HG03025 (cell line): ENCODE data around the gene MACROD1.

Source experiments
- ATAC-seq: cut with Tn5 transposase; IDR thresholded peaks from one replicate; pipeline ENCODE4 v1.9.1; 2021; ENCODE audit warnings: mild to moderate bottlenecking, moderate library complexity; ENCODE audit not compliant: unreplicated experiment, low FRiP score

MACROD1 gene

DNA sequence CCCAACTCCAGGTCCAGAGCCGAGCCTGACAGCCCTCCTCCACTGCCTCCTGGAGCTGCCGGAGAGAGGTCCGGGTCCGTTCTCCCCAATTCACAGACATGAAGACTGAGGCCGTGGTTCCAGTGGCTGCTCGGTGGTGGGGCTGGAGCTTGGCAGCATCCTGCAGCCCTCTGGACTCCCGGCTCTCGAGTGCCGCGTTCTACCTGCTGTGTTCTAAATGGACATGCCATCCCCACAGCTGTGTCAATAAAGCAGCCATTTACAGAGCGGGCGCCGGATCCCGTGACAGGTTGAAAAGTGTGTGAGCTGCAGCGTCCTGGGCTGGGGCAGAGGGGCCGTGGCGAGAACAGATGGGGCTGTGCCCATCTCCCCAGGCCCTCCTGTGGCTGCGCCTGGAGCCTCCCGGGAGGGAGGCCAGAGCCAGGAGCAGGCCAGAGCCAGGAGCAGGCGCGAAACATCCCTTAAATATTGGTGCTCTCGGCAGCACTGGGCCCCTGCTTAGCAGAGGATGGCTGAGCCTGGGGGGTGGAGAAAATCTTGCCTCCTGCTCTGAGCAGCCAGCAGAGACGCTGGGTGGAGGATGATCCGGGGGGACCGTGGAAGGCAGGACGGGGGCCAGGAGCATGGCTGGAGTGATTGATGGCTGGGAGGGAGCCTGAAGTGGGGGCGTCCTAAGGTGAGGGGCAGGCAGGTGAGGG lies 84.0 kb downstream of the MACROD1 start:
- no peak for ATAC-seq

- no peak for ATAC-seq
Measured at GRCh38 chr11:64080390-64080789, 85.5 kb downstream of the MACROD1 start.

DNA sequence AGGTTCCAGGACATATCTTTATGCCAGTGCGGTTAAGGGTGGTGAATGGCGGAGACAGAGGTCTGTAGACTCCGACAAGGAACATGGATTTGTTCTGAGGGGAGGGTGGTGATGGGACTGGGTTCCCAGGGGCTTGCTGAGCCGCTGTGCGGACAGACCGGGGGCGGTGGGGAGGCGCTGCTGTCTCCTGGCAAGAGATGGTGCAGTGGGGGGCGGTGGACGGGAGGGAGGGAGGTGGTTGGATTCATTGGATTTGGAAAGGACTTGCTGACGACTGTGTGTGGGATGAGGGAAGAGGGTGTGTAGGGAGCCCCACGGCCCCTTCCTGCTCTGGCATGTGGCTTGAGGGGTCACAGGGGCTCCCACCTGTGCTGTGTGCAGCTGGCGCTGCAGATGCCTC lies 87.0 kb downstream of the MACROD1 start:
- ATAC-seq = no peak

- ATAC-seq = no peak
Measured at GRCh38 chr11:64078284-64078683, 87.6 kb downstream of the MACROD1 start.

GRCh38 chr11:64077607-64078006 lies 88.3 kb downstream of the MACROD1 start:
- ATAC-seq = no peak

DNA sequence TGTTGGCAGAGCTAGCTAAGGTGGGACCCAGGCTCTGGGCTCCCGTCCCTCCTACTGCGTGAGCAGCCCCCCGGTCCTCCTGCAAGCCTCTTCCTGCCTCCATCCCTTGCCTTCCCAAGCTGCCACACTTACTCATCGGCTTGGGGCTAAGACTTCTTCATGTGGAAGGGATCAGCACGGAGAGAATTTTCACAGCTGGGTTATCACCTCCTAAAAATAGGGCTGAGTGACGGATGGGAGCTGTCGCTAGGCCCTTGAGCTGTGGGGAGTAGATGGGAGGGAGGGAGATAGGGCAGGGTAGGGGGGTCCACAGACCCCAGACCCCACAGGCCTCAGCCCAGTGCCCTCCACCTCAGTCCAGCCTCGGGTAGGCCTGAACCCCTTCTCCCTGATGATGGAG lies 89.2 kb downstream of the MACROD1 start:
- no peak for ATAC-seq

DNA sequence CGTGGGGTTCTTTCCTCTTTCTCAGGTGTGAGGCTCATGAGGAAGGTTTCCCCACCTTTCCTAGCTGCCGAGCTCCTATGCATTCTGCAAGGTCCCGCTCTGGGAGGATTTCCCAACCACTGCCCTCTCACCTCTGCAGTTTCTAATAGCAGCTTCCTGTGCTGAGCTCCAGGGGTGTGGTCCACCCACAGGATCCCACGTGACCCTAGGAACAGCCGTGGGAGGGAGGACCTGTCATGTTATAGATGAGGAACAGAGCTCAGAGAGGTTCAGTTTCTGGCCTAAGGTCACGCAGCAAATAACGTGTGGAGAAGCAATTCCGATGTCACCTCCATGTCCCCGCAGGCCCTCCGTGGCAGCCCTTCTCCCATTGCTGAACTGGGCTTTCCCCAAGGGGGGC lies 91.7 kb downstream of the MACROD1 start:
- ATAC-seq = no peak

- no peak for ATAC-seq
Measured at GRCh38 chr11:64073542-64073941, 92.4 kb downstream of the MACROD1 start.

DNA sequence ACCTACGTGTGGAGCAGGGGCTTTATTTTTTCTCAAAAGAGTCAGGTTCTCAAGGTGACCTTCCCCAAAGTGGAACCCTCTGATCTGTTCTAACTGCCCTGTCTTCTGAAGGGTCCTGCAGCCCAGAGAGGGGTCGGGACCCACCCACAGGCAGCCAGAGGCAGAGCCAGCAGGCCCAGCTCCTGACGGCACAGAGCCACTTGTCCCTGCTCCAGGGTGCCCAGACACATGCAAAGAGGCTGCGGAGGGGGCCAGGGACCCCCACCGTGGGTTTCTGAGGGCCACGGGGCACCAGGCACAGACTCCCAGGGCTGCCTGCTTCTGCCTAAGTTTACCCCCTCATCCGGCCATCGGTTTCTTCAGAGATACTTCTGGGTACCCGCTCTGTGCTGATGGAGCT lies 93.0 kb downstream of the MACROD1 start:
- ATAC-seq = no peak

DNA sequence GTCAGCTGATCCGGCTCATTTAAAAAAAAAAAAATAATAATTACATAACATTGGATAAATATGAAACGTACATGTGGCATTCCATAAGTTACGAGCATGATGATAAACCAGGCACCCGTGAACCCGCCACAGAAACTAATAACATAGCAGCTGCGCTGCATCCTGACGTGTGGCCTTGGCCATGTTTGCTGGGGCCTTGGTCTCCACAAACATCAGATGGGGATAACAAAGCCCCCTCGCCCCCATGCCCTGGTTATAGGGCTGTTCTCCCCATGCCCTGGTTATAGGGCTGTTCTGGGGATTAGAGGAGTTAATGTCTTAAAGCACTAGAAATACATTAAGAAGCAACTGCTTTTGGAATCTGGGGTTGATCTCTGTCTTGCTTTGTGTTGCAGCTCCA lies 93.5 kb downstream of the MACROD1 start:
- ATAC-seq = no peak

- no peak for ATAC-seq
Measured at GRCh38 chr11:64071849-64072248, 94.1 kb downstream of the MACROD1 start.

DNA sequence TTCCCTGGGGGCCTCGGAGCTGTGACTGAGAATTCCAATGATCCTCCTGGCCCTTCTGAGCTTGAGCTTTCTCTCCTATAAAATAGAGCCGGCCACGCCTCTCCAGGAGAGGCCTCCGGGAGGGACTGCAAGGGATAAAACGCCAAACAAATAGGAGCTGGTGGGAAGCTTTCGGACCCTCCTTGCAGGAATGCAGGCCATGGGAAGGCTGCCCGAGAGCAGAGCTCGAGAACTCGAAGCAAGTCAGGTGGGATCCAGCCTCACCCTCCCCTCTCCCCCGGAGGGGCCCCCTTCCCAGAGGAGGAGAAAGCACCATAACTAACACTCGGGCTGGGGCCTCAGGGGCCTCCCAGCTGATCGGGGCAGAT lies 95.6 kb downstream of the MACROD1 start:
- ATAC-seq = no peak

DNA sequence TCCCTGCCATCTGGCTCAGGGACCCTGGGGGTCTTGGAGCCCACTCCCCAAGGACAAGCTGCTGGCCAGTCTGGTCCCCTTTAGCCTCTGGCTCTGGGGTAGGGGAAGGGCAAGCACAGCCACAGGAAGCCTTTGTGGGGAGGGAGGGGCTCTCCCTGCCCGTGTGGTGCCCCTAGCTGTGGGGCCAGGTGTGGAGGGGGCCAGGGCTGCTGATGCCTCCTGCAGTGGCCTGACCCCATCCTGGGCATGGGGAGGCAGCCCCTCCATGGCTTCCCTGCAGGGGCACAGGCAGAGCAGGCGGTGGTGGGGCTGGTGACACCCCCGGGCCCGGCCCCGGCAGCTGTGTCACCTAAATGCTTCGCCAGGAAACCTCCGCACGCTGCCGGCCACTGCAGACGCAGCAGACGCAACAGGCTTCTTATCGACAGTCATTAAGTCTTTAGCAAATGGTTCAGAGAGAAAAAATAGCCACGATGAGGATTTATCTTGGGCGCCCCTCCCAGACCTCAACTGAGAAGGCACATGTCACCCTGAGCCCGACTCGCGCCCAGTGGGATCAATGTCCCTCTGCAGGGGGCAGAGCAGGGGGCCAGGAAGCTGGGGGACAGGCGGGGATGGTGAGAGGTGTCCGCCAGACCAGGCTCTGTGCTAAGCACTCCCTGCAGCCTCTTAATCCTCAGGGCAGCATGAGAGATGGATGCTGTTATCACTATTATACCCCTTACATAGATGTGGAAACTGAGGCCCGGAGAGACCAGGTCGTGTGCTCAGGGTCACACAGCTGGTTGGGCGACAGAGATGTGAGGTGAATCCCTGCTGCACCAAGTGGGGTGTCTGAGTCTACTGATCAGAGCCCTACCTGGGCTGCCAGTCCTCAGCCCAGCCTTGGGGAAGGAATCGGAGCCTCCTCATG lies 96.3 kb downstream of the MACROD1 start:
- no peak for ATAC-seq

DNA sequence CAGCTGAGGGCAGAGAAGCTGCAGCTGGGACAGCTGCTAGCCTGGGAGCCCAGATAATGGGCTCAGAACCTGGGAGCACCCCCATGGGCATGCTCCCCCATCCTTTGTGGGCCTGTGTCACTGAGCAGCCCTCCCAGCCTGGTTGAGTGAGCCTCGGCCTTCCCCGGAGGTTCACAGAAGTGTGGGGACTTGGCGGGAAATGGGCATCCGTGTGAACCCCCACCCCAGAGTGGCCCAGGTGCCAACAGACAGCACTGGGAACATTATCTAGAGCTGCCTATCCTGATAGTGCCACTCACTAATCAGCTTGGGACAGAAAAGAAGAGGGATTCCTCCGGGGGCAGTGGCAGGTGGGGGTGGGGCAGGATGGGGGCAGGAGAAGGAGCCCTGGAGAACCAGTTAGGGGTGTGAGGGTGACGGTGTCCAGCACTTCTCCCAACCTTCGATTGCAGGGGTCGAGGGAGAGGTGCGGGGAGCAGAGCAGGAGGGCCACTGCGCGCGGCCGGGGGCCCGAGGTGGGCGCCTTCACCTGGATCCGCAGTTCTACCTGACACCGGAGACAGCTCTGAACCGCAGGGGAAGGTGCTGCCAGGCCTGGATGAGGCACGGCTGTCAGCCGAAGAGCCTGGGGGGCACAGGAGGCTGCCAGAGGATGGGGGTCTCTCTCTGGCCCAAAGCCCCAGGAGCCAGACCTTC lies 97.1 kb downstream of the MACROD1 start:
- no peak for ATAC-seq

DNA sequence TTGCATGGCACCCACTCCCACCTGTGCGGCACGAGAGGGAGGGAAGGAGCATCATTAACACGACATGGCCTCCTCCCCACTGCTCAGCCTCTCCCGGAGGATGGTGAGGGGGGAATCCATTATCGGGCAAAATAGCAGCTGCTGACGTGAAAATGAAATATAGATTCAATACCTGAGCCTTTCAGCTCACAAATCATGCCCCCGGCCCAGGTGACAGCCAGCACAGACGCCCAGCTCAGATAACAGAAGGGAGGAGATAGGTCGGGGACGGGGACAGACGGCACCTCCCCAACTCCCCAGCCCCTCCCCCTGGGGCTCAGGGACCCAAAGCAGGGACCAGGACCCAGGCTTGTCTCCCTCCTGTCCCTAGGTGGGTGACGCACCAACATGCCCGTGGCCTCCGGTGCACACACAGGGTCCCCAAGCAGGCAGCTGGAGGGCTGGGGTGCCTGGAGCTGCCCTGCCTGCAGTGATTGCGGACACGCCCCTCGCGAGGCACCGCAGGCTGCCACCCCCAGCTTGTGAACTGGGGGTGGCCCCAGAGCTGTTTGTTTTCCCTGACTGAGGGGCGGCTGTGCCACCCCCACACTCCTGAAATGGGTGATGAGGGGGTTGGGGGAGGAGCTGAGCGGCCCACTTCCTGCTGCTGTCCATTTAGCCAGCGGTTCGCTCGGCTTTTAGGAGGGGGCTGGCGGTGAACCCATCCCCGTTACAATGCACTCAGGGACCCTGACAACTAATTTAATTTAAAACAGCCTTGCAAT lies 98.5 kb downstream of the MACROD1 start:
- no peak for ATAC-seq

- ATAC-seq = no peak
Measured at GRCh38 chr11:64065712-64066111, 100.2 kb downstream of the MACROD1 start.

GRCh38 chr11:64065141-64065465 lies 100.8 kb downstream of the MACROD1 start:
- no peak for ATAC-seq

DNA sequence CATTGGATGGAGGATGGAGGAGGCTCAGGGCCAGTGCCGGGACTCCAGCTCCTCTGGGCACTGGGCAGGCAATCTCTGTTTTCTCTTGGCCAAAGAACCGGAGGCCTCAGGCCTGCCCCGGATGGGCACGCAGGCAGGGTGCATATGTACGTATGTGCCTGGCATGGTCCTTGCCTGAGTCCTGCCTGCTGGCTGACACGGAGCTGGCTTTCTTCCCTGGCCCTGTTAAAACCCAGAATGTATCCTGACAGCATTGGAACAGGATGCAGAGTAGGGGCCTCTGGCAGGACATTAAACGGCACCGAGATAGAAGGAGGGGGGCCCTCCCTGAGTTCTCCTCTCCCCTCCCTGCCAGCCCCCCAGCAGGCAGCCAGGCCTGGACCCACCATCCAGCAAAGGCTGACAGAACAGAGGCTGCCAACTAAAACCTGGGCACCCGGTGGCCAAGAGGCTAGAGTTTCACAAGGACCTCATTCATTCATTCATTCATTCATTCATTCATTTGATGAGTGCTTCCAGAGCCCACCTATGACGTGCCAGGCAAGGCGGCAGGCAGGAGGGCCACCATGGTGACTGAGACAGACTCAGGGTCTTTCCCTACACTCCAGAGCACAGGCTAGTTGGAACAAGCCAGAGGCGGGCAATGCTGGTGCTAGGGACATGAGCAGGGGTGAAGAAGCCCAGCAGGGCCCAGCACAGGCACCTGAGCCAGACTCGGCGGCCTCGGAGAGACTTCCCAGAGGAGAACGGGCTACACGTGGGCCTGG lies 101.4 kb downstream of the MACROD1 start:
- no peak for ATAC-seq

GRCh38 chr11:64063777-64064176 lies 102.1 kb downstream of the MACROD1 start:
- no peak for ATAC-seq
